HG02884 (cell line): ENCODE measurements around the gene C14orf180.
"Not testable (repeated sequence)": the region's sequence is repeated elsewhere in the genome, so short reads cannot be mapped to it uniquely, and the experiment has no call there.

Experiments used
- ATAC-seq: cut with Tn5 transposase; IDR thresholded peaks from one replicate; pipeline ENCODE4 v1.9.1; 2021; ENCODE audit warnings: mild to moderate bottlenecking, moderate library complexity; ENCODE audit not compliant: unreplicated experiment

C14orf180 gene

DNA sequence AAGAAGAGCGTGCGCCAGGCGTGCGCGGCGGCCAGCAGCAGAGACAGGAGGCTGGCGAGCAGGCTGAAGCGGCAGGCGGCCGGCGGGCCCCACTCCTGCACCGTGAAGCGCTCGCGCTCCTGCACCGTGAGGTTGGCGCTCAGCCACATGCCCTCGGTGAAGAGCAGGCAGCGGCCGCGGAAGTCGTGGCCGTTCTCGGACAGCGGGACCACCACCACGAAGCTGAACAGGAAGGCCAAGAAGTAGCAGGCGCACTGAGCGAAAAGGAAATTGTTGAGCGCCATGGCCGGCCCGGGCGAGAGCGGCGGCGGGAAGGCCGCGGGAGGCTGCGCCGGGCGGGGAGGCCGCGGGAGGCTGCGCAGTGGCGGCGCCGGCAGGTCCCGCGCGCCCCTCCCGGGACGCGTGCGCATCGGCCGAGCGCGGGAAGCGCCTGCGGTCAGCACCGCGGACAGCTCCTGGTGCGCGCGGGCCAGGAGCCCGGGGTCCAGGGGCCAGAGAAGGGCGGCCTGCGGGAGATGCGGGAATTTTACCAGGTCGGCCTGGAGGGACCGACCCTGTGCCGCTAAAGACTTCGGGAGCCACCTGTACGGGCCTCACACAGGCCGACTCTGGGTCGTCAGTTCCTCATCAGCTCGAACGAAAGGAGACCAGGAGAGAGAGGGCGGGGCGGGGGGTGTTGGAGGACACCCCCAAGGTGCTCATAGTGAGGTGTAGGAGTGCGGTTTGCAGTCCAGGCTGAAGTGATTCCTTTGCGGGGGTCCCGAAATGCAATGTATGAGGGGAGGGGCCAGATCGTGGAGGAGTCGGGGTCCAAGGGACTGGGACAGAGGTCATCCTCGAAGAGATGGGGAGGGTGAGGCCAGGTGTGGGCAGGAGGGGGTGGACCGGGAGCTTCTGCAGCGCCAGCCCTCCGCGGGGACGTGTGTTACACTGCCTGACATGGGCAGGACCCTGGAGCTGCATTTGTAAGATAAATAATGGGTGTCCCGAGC lies 25.2 kb downstream of the C14orf180 start, which contains the start of gene TMEM179:
Gene TMEM179 (minus strand): TSS at position 315 of the 992 bp plus-strand sequence. CDS start 31 bp downstream, at position 284.
- ATAC-seq = no peak

DNA sequence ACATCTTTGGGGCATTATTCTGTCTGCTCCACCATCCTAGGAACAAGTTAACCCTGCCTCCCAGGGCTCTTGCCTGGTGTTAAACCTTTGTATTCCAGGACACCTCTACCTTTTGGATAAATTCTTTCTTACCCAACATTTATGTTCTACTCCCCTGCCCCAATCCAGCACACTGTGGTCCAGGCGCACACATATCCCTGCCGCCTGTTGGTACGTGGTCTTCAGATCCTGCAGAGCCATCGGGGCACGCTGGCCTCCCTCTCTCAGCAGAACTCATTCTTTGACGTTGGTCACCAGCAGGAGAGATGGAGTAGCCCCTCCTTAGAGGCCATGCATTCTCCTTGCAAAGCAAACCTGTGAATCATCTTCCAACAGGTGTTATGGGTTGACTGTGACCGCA lies 30.1 kb downstream of the C14orf180 start:
- ATAC-seq = no peak

DNA sequence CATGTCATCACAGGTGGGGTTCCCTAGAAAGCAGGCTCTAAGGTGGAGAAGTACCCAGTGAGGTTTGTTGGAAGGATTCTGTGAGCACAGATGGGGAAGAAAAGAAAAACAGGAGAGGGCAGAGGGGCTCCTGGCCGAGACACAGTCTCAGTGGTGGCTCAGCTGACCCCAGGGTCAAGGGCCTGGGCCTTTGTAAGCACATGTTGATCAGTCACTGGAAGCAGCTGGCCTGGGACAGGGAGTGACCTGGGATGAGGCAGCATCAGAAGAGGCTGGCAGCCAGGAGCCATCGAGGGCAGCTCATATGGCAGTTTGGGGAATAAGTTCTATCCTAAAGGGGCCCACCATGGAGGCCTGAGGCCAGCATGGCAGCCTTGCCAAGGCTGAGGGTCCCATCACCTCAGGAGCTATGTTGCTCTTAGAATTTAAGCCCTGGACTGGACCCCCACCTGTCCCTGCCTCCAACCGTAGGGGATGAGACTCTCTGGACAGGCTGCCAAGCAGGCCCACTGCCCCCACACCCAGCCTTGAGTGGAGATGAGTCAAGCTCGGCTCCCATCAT lies 31.3 kb downstream of the C14orf180 start:
- no peak for ATAC-seq

DNA sequence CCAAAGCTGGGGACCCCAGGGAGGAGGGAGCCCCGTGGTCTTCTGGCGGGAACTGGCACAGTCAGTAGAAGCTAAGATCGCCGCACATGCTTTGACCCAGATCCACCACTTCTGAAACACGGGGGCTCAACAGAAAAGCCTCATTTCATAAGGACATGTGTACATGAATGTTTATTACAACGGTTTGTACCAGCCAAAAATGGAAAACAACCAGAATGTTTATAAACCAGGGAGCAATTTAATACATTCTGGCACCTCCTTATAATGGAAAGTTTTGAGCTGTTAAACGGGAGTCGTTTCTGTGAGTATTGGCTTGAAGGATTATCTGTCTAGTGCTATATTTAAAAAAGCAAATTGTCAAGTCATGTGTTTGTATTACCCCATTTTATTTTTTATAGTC lies 32.3 kb downstream of the C14orf180 start:
- no peak for ATAC-seq

DNA sequence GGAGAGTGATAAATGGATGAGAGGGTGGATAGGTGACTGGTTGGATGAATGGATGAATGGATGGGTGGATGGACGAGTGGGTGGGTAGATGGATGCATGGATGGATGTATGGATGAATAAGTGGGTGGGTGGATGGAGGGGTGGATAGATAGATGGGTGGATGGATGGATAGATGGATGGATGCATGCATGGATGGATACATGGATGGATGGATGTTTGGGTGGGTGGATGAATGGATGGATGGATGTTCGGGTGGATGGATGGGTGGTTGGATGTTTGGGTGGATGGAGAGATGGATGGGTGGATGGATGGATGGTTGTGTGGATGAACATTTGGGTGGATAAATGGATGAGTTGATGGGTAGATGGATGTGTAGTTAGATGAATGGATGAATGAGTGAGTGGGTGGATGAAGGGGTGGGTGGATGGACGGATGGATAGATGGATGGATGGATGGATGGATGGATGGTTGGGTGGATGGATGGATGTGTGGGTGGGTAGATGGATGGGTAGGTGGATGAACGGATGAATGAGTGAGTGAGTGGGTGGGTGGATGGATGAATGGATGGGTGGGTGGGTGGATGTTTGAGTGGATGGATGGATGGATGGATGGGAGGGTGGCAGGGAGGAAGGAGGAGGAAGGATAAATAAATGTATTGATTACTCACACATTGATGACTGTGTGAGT lies 34.7 kb downstream of the C14orf180 start:
- ATAC-seq = no peak

DNA sequence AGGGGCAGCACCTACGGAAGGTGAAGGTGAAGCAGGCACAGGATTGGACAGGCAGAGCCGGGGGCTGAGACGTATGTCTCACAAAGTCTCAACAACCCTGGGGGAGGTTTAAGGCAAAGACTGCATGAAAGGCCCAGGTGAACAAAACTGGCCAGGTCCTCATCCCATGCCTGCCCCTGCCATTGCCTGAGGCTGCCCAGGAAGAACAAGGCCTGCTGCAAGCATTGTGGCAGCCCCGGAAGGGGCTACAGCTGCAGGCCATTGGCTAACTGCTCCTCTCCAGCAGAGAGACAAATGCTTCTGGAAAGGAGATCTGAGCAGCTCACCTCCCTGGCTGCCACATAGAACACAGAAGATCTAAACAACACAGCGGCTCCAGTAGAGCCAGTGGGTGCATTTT lies 45.4 kb downstream of the C14orf180 start:
- ATAC-seq = no peak

DNA sequence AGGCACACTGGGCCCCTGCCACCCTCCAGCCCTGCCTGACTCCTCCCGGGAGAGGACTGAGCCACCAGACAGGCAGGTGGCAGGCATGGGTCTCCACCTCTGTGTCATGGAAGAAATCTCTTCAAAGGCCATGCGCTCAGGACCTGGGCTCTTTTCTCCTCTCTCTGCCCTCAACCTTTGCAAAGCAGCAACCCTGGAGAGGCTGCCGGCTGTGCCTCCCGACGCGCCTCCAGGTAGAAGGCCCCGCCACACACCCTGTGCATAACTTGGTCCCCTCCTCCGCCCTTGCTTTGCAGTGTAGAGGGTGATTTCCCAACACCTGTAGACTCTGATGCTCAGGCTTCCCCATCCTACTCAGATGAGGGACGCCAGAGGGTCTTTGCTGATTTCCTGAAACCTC lies 53.2 kb downstream of the C14orf180 start:
- no peak for ATAC-seq

DNA sequence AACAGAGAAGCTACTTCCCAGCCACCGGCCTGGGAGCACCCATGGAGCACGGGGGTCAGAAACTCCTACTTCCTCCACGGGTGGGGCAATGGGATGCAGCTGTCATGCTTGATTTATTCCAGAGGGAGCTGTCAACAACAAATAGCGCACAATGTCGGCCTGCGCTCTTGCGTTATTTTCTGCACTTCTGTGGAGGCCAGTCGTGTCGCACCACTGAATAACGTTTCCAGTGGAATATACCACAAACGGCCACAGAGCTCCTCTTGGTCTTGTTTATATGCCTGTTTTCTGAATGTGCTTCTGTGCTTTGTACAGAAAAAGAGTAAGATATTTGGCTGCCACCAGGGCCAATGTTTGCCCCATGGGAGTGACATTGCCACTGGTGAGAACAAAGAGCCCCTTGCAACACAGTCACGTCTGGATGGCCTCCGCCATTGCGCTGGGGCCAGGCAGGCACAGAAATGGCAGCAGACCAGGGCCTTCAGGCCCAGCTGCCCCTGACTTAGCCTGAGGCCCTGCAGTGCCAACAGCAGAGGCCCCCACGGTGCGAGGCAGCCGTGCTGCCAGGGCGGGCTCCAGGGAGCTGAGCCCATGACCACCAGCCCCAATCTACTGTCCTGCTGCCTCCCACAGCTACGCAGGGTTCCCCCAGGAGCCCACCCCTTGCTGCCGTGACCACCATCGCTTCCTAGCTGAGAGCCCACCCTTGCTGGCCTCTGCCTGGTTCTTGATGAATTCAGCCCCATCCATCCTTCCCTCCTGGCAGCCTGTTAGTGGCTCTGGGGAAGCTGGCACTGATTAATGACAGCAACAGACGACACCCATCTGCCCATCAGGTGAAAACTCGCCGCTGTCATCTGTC lies 53.9 kb downstream of the C14orf180 start:
- ATAC-seq = no peak

DNA sequence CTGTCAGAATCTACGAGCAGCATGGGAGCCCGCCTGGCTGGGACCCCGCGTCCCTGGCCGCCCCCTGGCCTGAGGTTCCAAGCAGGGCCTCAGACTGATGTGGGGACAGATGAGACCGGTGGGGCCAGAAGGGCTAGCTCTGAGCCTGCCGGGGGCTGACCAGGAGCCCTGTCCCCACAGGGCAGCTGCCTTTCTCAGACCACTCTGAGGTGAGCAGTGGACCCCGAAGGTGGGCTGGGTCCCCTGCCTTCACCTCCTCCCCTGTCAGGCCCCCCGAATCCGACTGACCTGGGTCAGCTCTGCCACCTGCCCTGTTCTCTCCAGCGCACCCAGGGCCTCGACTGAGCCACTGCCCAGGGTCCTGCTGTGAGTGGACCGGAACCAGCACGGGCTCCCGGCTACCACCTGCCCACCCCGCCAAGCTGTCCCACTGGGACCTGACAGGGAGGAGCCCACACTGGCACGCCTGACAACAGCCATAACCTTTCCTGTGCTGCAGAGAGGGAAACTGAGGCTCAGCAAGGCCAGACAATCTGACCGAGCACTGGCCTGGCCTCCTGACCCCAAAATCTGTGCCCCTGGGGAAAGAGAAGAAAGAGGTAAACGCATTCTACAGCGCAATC lies 54.7 kb downstream of the C14orf180 start:
- no peak for ATAC-seq

DNA sequence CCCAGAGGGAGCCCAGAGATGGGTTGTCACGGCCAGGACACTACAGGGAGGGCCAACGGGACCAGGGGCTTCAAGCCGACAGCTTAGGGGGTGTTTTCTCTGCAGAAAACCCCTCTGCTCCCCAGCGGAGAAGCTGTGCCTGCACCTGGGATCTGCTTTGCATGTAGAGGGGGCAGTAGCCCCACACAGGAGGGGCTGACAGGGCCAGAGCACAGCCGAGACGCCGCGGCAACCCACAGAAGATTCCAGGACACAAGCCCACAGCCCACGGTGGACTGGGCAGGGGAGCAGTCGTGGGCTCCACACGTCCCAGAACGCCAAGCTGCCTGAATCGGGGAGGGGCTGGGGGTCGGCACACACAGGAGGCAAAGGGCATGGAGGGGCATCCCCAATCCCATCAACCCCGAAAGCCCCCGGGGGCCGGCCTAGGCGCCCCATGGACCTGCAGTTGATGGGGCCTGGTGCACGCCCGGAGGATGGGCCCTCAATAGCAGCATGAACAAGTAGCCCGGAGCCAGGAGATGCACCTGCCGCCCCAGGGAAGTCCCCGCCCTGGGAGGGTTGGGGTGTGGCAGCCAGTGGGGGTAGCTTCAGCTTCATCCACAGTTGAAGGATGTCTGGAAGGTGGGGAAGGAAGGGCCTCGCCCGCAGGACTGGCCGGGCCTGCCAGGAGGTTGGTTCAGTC lies 55.5 kb downstream of the C14orf180 start:
- ATAC-seq = no peak

DNA sequence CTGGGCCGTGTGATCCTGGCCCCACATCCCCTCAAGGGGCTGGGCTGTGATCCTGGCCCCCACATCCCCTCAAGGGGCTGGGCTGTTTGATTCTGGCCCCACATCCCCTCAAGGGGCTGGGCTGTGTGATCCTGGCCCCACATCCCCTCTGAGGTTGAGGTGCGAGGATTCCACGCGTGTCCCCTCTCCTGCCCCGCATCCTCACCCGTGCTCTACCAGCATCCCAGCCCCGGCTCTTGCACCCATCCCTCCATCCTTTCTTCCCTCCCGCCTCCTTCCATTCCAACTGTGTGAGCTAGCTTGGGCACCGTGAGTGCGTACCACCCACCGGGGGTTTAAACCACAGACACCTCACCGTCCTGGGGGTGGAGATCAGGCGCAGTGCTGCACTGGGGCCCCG lies 56.2 kb downstream of the C14orf180 start:
- ATAC-seq = no peak

DNA sequence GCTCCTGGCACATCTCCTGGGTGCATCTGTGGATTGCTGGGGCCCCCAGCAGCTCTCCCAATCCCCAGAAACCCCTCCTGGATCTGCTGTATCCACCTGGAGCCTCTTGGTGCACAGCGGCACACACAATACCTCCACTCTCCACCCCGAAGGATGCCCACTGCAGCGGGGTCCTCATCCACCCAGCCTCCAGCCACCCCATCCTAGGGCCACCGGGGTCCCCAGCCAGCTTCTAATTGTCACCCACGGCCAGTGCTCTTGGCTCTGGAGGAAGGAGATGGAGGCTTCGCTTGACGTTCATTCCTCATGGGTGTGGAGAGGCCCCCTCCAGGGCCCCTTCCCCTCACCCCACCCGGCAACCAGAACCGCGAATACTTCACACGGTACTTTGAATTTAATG lies 56.6 kb downstream of the C14orf180 start:
- no peak for ATAC-seq

DNA sequence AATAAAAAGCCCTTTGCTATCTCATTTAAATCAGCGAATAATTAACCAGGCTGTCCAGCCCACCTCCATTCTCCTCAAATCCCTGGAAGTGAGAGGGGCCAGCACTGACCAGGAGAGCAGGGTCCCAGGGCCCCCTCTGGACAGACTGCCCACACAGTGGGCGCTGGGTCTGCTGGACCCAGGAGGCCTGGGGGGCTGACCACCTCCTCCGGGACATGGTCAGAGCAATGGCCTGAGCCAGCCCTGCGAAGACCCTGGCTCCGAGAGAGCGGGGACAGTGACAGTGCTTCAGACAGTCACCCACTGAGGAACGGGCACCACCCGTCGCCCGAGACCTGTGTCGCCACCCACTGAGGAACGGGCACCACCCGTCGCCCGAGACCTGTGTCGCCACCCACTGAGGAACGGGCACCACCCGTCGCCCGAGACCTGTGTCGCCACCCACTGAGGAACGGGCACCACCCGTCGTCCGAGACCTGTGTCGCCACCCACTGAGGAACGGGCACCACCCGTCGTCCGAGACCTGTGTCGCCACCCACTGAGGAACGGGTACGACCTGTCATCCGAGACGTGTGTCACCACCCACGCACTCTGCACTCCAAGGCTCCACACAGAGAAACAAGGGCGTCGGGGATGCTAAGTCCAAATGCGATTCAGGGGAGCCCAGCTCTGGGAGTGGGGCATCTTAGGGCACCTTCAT lies 57.4 kb downstream of the C14orf180 start:
- ATAC-seq = not testable (repeated sequence)

DNA sequence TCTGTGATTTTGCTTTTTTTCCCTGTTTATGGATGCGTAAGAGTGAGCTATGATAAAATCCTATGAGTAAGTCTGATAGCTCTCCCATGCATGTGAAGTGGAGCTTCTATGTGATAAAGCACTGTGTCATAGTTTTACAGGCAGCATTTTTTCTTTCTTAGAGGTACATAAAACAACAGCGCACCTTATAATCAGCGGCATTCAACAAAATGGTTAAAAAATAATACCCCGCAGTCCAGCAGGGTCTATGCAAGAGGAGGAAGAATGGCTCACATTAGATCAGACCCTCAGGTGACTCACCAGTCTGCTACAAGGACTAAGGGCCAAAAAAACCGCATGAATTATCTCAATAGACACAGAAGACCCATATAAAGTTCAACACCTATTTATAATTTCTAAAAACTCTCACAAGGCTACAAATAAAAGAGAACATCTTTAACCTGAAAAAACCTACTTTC lies 58.0 kb downstream of the C14orf180 start:
- ATAC-seq = no peak

DNA sequence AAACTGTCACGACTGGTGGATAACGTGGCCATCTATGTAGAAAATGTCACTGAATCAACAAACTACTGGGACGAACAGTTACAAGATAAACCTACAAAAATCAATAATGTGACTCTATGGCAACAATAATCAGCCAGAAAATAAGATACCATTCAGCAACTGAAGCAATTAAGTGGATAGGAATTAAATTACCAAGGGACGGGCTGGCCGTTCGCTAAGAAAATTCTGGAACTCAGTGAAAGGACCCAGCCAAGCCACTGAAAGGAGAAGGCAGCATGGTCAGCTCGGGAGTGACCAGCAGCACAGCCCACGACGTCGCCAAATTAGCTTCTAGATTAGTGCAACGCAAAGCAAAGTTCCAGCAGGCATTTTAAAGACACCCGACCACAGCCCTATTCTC lies 58.6 kb downstream of the C14orf180 start:
- no peak for ATAC-seq

DNA sequence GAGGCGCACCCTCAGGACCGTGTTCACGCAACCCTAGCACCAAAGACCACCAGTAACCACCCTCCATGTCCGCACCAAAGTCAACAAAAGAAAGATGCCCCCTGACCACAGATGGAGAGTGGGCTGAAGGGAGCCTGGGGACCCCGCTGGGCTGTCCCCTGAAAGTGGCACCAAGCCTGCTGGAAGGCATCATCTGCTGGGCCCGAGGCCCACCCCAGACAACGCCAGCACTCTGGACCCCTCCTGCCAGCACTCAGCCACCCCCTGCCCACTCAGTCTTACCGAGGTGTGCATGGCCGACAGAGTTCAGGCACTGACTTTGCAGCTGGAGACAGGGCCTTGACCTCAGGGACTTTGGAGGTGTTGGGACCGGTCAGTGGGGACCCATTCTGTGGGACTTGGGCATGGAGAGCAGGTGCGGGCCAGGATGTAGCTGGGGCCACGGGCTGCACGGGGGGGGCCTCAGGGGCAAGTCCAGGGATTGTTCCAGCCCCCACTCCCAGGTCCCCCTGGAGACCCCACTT lies 59.4 kb downstream of the C14orf180 start:
- no peak for ATAC-seq

DNA sequence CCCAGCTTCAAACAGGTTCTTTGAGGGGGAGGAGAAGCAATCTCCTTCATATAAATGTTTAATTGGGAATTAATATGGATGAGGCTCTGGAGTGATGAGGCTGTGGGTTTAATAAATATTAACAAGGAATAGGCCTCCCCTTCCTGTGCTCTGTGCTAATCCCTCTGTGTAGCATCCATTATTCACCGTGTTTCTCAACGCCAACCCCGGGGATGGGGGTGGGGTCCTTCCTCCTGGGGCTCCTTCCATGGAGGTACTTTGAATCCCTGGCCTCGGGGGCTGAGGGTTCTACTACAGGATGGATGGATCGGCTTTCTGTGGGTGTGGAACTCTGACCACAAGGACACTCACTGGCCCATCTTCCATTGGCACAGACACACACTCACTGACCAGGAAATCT lies 59.9 kb downstream of the C14orf180 start:
- ATAC-seq = no peak
